GM18873 (cell line): ENCODE results near the gene DNAH11.

Experiments used
- ATAC-seq: cut with Tn5 transposase; IDR thresholded peaks from one replicate; pipeline ENCODE4 v1.9.1; 2021; ENCODE audit warnings: mild to moderate bottlenecking, moderate library complexity, moderate number of reproducible peaks; ENCODE audit not compliant: unreplicated experiment, low FRiP score

DNAH11 gene

DNA sequence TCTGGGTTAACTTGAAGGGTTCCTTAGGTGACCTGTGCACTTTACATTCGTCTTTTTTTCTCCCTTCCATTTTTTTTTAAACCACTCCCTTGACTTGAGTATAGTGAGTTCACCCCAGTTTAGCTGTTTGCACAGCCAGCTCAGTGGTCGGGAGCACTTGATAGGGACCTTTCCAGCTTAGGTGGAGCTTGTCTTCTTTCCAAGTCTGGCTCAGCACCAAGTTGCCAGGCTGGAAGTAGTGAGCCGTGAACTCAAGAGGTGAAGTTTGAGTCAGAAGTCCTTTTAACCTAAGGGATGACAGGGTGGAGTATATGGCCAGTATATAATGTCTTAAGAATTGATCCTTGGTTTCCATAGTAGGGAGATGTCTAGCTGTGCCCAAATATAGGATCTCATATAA, 7.2 kb downstream of the DNAH11 start:
- ATAC-seq = no peak

DNA sequence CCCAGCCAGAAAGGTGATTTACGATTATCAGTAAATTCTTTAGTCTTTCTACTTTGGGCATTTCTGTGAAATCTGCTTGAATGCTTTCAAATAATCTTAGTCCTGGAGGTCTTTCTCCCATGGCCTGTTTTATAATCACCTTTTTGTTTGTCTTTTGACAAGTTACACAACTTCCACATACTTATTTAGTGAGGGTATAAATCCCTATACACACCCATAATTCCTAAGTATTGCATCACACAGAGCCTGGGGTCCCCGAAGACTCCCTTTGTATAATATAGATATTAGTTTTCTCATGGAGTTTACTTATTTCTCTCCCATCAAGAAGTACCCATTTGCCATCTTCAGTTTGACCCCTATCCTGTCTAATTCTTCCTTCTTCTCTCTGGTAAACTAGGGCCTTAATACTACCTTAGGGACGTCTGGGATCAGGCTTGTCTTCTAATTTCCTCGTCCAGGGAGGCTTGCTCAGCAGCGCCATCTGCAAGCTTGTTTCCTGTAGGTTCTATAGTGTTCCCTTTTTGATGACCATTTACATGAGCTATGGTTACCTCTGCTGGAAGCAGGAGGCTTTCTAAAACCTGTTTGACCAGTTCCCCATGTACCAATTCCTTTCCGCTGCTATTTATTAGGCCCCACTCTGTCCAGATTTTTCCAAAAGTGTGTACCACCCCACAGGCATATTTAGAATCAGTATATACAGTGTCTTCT, 8.1 kb downstream of the DNAH11 start:
- no peak for ATAC-seq

DNA sequence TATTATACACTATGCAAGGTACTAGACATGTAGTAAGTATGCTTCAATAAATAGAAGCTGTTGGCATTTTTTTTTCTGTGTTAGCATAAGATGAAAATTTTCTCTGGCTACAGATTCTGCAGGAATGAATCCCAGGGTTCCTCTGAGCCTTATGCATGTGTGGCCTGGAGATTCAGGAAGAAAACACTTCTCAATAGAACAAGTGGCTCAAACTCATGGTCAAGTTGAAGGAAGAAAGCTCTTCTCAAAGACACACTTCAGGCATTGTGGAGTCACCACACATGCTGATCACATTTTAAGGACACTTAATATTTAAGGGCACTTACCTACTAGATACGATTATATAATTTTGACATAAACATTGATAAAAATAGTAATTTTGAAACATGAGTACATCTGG, 19.5 kb downstream of the DNAH11 start:
- no peak for ATAC-seq

DNA sequence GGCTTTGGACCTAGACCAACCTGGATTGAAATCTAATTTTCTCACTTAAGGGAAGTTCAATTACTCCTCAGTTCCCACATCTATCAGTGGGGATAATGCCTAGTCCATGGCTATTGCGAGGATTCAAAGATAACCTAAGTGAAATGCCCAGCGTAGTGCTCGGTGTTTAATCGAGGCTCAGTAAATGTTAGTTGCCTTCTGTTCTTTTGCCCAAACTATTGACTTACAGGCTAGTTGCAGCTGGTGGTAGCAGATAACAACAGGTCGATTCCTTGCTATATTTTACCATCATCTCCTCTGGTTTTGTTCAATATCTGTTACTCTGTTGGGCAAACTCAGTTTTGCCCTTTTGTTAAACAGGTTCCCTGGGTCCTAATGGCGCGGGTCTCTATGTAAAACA, 22.8 kb downstream of the DNAH11 start:
- no peak for ATAC-seq

DNA sequence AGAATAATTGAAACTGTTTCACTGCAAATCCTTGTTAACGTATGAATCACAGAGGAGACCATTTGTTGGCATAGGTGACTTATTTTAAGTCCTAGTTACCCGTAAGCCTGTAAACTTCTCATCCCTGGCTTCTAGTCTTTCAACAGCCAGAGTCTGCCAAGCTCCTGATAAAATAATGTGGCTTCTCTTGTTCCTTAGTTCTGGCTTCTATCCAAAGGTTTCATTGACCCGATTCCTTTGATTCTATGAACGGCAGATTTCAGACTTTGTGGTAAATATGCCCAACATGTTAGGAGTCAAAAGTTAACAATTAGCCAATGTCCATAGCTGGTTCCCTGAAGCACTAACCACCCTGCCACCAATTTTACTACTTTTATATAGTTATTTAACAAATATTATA, 23.3 kb downstream of the DNAH11 start:
- no peak for ATAC-seq

DNA sequence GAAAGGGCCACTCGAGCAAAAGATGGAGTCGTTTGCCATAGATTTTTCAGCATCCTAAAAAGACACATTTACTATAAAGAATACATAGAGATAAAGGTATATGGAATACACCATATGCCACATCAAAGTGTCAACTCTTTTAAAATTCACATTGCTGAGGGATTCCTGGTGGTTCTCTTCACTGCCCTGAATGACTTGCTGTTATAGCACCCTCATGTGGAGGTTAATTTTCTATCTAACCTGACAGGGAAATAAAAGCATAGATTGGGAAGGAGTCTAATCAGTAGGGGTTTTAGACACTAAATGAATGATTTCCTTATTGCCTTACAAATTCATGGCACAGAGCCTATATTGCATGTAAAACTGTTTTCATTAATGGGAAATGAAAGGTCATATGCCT, 25.9 kb downstream of the DNAH11 start:
- ATAC-seq = no peak

DNA sequence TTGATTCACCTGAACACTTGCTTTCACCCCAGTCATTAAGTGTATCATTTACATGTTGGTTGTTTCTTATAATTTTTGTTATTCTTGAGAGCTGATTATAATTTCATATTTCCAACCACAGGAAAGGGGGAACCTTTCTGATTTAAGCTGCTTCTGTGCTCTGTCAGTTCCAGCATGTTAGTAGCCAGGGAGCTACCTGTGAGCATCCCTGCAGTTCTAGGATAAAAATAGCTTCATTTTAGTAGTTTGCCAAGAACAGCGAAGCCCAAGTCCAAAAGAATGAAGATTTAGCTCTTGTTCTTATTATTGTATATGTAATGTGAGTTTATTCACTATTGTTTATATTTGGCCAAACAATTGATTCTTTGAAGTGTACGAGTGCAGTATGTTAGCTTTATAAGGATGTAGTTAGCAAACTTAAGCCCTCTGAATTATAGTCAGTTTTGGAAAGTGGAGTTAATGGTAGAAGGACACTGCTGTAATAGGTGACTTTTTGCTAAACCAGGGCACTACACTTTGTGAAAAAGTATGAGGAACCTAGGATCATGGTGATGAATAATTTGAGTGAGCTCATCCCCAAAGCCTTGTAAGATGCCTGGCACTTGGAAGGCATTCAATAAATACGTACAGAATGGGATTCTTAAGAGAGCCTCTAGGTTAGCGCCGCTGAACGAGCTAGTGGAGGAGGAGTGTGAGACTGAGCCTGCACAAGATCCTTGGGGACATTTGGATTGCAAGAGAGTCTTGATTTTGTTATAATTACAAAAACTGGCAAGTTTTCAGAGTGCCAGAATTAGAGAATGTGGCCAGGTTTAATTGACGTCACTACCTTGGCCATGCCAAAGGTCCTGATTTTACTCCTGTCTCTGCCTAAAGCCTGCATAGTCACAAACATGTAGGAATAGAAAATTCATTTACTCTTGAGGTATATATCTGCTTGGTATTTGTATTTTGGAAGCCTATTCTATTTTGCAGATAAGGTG, 29.8 kb downstream of the DNAH11 start:
- ATAC-seq = no peak

DNA sequence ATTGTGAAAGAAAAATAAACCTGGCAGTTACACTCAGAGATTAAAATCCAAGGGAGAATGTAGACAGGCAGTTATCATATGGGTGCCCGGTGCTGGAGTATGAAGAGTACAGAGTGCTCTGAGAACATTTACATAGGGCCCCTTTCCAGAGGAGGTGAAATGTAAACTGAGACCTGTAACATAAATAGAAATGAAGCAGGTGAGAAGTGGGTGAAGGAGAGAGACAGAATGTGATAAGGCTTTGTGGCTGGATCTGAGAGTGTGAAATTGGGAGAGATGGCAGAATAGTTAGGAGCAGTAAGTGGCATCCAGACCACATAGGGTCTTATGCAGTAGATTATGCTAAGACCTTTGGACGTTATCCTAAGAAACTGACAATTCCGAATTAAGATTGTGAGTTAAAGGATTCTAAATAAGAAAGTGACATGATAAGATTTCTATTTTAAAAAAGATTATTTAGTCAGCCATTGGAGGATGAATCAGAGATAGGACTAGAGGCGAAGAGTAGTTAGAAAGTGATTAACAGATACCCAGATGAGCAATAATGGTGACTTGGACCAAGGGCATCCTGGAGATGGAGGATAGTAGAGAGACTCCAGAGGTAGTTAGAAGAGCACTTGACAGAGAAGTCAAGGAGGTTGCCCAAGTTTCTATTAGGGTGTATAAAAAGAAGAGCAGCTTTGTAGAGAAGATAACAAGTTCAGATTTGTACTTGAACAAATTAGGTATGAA, 36.7 kb downstream of the DNAH11 start:
- no peak for ATAC-seq

DNA sequence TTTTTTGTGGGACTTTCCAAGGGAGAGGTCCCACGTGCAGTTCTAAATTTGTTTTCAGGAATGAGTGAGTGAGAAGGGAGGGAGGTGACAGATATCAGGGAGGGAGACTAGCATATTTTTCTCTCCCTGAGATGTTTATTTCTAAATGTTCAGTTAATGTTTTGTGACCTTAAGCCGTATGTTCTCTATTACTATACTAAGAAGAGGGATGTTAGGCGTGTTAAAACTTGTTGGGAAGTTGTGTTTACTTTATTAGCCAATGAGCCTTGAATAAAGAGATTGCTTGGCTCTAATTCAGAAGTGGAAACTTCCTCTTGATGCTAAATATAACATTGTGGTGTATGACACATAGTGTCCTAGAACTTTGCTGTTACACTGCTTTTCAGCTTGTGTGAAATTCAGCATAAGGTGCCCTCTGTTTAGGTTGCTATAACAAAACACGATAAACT, 37.3 kb downstream of the DNAH11 start:
- no peak for ATAC-seq

DNA sequence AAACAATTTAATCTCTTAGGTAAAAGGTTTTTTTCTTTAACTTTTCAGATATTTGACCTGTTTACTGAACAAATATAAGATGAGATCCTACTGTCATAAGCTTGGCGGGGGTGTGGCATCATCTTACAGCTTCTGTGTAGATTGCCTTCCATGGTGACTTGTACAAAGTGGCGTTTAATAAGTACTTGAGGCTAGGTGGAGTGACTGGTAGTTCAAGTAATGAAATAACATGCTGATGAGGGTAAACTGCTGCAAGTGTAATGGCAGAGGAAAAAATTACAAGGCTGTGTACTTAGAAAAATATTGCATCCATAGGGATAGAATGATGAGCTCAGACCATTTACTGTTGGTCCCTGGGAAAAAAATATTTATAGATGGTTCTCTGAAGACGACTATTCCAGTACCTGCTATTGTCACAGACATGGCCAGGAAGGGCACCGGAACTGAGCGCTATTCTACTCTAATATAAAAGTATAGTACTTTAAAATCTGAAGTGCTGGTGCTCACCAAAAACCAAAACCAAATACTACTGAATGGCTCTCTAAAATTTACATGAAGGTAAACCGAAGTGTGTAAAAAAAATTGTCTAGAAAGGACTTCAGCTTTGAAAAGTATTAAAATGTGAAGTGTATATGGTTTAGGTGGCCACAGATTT, 42.4 kb downstream of the DNAH11 start:
- ATAC-seq = no peak

DNA sequence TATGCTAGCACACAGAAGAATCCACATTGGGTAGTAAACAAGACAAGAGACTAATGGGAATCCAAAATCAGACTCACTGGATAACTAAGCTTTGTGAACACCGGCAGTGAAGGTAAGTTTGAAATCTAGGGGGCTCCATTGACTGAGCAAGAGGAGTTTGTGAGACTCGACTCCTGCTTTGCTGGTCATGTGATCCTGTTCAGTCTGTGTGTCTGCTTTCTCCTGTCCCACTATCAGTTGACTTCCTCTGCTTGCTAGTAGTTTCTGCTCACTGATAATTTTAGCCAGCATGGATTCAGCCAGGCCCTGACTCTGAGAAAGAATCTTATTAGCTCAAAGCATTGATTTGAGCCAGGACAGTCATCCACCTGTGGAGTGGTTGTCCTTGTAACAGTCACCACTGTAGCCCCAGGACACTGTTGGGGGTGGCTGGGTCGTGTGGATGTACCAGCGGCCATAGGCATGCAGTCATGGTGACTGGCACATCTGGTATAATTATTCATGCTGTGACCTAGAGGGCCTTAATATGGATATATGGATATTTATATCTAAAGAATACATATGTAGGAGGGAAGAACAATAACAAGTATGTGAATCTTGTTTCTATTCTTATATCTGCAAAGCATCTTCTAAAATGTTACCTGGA, 44.4 kb downstream of the DNAH11 start:
- ATAC-seq = no peak

DNA sequence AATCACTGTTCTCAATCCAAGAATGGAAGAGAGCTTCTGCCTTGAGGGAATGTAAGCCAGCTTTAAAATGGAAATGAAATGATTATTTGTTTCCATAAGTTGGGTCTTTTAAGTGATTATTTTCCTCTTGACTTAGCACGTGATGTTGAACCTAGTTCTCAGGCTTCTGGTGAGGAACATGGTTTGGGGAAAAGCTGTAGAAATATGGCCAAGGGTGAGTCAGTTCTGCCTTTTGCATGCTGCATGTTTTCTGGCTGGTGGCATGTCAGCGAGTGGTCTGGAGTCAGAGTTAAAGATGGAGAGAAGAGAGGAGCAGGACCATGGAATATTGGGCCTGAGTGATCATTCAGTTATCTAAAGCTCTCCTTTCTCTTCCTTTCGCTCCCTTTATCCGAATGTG, 54.0 kb downstream of the DNAH11 start:
- ATAC-seq = no peak

DNA sequence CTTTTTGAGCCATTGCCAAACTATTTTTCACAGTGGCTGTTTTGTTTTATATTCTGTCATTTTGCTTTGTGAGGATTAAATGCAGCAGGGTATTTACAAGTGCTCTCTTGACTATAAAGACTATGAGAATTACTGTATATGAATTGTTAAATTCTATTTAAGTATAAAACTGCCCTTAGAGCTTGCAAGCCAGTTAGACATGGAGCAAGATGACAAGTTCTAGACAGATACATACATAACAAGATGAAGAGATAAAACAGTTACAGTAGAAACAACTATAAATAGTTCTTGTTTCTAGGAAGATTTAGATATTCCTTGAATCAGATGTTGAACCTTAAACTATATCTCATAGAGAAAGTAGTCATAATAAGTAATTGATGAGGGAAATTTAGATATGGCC, 60.6 kb downstream of the DNAH11 start:
- no peak for ATAC-seq

DNA sequence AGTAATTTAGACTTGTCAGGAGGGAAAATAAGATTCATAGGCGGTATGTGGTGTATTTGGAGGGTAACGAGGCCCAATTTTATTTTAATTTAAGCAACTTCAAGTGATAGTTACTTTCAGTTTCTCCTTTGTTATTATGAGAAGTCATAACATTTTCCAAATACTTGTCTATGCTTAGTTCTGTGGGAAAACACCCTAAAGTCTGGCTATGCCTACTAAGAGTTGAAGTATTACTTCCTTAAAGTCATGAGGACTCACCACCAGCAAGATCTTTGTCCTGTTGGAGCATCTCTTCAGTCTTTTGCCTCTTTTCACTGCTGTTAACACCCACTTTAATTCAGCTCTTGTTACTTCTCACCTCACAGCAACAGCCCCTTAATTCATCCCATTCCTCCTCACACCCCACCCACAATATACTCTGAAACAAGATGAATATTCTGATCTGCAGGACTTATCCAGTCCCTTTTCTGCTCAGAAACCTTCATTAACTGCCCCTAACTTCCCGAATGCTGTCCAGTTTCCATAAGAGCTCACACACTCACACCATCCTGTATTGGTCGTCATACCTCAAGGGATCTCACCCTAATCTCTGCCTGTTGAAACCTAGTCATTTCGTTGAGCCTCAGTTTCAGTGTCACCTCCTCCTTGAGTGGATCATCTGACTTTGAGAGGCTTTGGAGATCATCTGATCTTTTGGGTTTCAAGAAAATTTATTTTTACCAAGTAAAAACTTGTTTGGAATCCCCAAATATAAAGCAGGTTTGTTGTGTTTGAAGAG, 61.3 kb downstream of the DNAH11 start:
- no peak for ATAC-seq

DNA sequence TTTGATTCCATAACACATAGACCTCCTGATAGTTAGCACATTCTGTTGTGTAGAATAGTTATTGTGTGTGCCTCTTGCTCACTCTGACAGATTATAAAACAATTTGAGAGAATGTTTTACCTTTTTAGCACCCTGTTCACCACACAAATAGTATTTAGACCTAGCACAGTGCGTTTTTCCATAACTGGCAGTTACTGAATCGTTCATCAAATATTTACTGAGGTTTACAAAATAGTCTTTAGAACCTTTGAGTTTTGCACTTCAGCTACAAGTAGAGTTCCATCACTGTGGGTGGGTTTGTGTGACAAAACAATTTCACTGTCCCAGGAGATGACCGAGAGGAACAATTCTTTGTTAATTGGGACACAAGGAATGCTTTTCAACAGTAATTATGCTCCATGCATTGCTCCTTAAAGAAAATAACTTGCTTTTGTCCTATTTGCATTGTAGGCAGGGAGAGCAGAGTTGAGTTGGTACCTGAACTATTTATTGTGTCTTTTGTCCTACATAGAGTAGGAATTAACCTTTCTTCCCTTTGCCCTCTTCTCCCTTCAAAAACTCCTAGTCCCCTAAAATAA, 62.3 kb downstream of the DNAH11 start:
- ATAC-seq = no peak

DNA sequence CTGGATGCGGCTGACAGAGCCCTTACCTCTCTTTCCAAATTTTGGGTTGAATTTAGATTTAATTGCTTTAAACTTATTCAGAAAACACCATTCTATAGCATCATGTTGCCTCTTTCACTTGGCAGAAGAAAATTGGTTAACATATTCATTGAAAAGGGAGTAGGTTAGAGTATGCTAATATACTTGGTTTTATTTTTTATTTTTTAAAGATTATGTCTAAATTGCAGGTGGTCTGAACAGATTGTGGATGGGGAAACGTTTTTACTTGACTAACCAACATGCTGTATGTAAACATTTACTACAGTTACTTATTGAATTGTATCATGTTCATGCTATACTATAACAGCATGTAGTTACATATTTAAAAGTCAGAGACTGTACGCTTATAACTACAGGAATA, 65.6 kb downstream of the DNAH11 start:
- no peak for ATAC-seq

DNA sequence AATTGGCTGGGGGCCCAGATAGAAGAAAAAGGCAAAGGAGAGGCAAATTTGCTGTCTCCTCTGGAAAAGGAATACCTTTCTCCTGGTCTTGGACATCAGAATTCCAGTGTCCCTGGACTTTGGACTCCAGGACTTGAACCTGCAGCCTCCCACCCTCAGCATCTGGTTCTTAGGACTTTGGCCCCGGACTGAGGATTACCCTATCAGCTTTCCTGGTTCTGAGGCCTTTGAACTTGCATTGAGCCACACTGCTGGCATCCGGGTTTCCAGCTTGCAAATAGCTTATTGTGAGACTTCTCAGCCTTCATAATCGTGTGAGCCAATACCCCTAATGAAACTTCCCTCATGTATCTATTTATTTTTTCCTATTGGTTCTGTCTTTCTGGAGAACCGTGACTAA, 68.3 kb downstream of the DNAH11 start:
- ATAC-seq = no peak

DNA sequence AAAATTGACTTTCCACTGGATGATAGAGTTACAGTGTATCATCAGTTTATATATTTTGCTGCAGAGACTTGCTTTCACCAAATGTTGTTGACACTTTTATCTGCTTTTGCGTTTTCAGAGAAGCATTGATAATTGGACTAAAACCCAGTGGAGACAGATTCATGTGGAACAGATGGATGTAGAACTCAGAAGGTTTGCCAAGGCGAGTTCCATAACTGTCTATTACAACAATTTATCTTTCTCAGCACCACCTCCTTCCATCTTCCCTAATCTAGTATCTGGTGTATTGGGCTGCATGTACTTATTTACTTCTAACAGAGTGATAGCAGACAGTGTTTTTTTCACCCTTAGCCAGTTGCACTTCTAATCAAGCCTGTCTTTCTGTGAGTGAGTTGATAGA, 73.3 kb downstream of the DNAH11 start:
- no peak for ATAC-seq
